Stimulated activated CD4-positive, alpha-beta T cell treated with anti-CD3 and anti-CD28 coated beads, Interleukin-15, amount 100 ng/mL, for 48 hours (primary cell): ENCODE results near the gene REPIN1.
A peak's percentile ranks its signal among the peaks of the same experiment; 100 is the strongest.

Experiments used
- DNase-seq, 2 donors: peaks; one replicate each; pipeline ENCODE4 v3.0.0-alpha.2; 2020; ENCODE audit warnings: low read depth in 2 of 2

The REPIN1 gene

GRCh38 chr7:150406567-150407421 lies 38.2 kb downstream of the REPIN1 start:
- DNase-seq = no peak

GRCh38 chr7:150407588-150408392 lies 39.2 kb downstream of the REPIN1 start:
- DNase-seq = no peak

GRCh38 chr7:150408393-150409299 lies 40.0 kb downstream of the REPIN1 start:
- DNase-seq = no peak

- DNase-seq = no peak
Observed at GRCh38 chr7:150409300-150410030, 40.8 kb downstream of the REPIN1 start.

GRCh38 chr7:150410131-150410530 lies 41.5 kb downstream of the REPIN1 start:
- no peak for DNase-seq

GRCh38 chr7:150410680-150411346 lies 42.2 kb downstream of the REPIN1 start:
- DNase-seq = no peak

- no peak for DNase-seq
Observed at GRCh38 chr7:150411606-150412005, 43.0 kb downstream of the REPIN1 start.

GRCh38 chr7:150412016-150412415 lies 43.4 kb downstream of the REPIN1 start:
- DNase-seq = no peak

GRCh38 chr7:150412518-150413488 lies 44.2 kb downstream of the REPIN1 start:
- no peak for DNase-seq

- DNase-seq = no peak
Observed at GRCh38 chr7:150413640-150414081, 45.0 kb downstream of the REPIN1 start.

GRCh38 chr7:150415161-150416153 lies 46.8 kb downstream of the REPIN1 start:
- no peak for DNase-seq

GRCh38 chr7:150417239-150417638 lies 48.6 kb downstream of the REPIN1 start:
- DNase-seq = no peak

- DNase-seq = no peak
Observed at GRCh38 chr7:150417863-150418262, 49.2 kb downstream of the REPIN1 start.

- DNase-seq = no peak
Observed at GRCh38 chr7:150420242-150420641, 51.6 kb downstream of the REPIN1 start.

- peak; percentile 73 to 83 for DNase-seq
Observed at GRCh38 chr7:150420987-150421674, 52.5 kb downstream of the REPIN1 start.

- no peak for DNase-seq
Observed at GRCh38 chr7:150421831-150422230, 53.2 kb downstream of the REPIN1 start.
